ENCODE measurements around the gene ZNF888.
"Not testable (repeated sequence)": the region's sequence is repeated elsewhere in the genome, so short reads cannot be mapped to it uniquely, and the experiment has no call there.

DNA sequence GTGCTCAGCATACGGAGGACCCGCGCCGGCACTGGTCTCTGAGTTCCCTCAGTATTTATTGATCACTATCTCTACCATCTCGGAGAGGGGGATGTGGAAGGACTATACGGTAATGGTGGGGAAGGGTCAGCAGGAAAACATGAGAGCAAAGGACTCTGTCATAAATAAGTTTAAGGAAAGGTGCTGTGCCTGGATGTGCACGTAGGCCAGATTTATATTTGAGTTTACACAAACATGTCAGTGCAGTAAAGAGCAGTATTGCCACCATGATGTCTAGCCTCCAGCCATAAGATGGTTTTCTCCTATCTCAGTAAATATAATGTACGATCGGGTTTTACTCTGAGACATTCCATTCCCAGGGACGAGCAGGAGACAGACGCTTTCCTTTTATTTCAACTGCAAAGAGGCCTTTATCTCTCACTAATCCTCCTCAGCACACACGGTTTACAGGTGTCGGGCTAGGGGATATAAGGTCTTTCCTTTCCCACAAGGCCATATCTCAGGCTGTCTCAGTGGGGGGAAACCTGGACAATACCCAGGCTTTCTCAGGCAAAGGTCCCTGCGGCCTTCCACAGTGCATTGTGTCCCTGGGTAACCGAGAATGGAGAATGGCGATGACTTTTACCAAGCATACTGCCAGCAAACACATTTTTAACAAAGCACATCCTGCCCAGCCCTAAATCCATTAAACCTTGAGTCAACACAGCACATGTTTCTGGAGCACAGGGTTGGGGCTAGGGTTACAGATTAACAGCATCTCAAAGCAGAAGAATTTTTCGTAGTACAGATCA lies 21.7 kb upstream of the ZNF888 start:
- TF ChIP-seq CTCF (IDR thresholded peaks at IDR 0.05; ENCODE audit: low read length); EZH2 (IDR thresholded peaks at IDR 0.05; ENCODE audit: borderline replicate concordance, low read length): not testable (repeated sequence)

Data from OCI-LY1 (cell line).